Measurements from ENCODE around the gene CHST8. TPM values are rescaled to one million over a fixed set of nuclear protein-coding genes. Genes with fewer than 3 reads are reported as not detected.

Gene CHST8
- polyA plus RNA-seq, 4 donors: 0.13 to 0.45 (median 0.29) TPM

- peak in 1 of 4 donors; percentile 23 for DNase-seq (ENCODE audit: low read depth in 4 of 4, low spot score in 3 of 4)
Measured at GRCh38 chr19:33819880-33820781, 198.4 kb downstream of the CHST8 start.

- no peak for DNase-seq (ENCODE audit: low read depth in 4 of 4, low spot score in 3 of 4)
Measured at GRCh38 chr19:33821871-33822270, 200.1 kb downstream of the CHST8 start.

Other genes starting within 250 kb of the CHST8 start
- 10 to 100 TPM; 20.8 to 27.3 (median 26.2) TPM for gene CEBPG, start 248.2 kb upstream of the CHST8 start, polyA plus RNA-seq (ENCODE audit: insufficient read length in 4 of 4)
- gene PEPD, start 100.2 kb upstream of the CHST8 start, polyA plus RNA-seq (ENCODE audit: insufficient read length in 4 of 4): 100 to 1,000 TPM; 104 to 134 (median 121) TPM
- gene KCTD15, start 174.9 kb downstream of the CHST8 start, polyA plus RNA-seq (ENCODE audit: insufficient read length in 4 of 4): 10 to 100 TPM; 47.0 to 67.6 (median 47.8) TPM

All from right renal pelvis (tissue), 4 donors.